DMS153 treated with DMSO at 0.1 percent for 48 hours (cell line): ENCODE results near the gene HSPBP1.

Experiments used
- DNase-seq: peaks from one replicate; lab custom pipeline; 2025; ENCODE audit not compliant: unreplicated experiment; lab: John Stamatoyannopoulos, UW

Gene HSPBP1

GRCh38 chr19:55305491-55305890 is 25.6 kb upstream of the HSPBP1 start:
- no peak for DNase-seq

- DNase-seq, result no peak
Observed at GRCh38 chr19:55304980-55305379, 25.1 kb upstream of the HSPBP1 start.

GRCh38 chr19:55304279-55304978 is 24.5 kb upstream of the HSPBP1 start:
- peak; percentile 7 for DNase-seq

- DNase-seq, result no peak
Observed at GRCh38 chr19:55303477-55303876, 23.6 kb upstream of the HSPBP1 start.

- DNase-seq, result no peak
Observed at GRCh38 chr19:55302318-55302703, 22.4 kb upstream of the HSPBP1 start.

- DNase-seq, result peak; percentile 88
Observed at GRCh38 chr19:55301459-55302317, 21.8 kb upstream of the HSPBP1 start.

GRCh38 chr19:55300886-55301458 is 21.1 kb upstream of the HSPBP1 start:
- DNase-seq, result no peak

- DNase-seq, result no peak
Observed at GRCh38 chr19:55299991-55300390, 20.1 kb upstream of the HSPBP1 start.

- no peak for DNase-seq
Observed at GRCh38 chr19:55297267-55297666, 17.4 kb upstream of the HSPBP1 start.

- DNase-seq, result no peak
Observed at GRCh38 chr19:55289117-55289796, 9.3 kb upstream of the HSPBP1 start.

GRCh38 chr19:55287361-55288079 is 7.6 kb upstream of the HSPBP1 start:
- no peak for DNase-seq

GRCh38 chr19:55285229-55285890 is 5.5 kb upstream of the HSPBP1 start:
- DNase-seq, result no peak

GRCh38 chr19:55284405-55285058 is 4.6 kb upstream of the HSPBP1 start:
- no peak for DNase-seq

- peak; percentile 32 for DNase-seq
Observed at GRCh38 chr19:55283548-55284377, 3.9 kb upstream of the HSPBP1 start, which contains the start of gene BRSK1. BRSK1 (plus strand) TSS chr19:55283997; CDS start chr19:55284443, 446 bp downstream.

- DNase-seq, result no peak
Observed at GRCh38 chr19:55279340-55279739, 570 bp downstream of the HSPBP1 start.

- DNase-seq, result no peak
Observed at GRCh38 chr19:55278391-55279135, 1.3 kb downstream of the HSPBP1 start.

- DNase-seq, result no peak
Observed at GRCh38 chr19:55277494-55277893, 2.4 kb downstream of the HSPBP1 start.
